NCI-H526 (cell line): ENCODE results near the gene FNBP1L.

Experiments
- DNase-seq, 2 experiments: peaks; one replicate each; lab custom pipeline; 2025; lab: John Stamatoyannopoulos, UW

The FNBP1L gene

GRCh38 chr1:93447481-93448291 lies at the start of gene FNBP1L:
FNBP1L (plus strand) TSS chr1:93448118; CDS start chr1:93448282, 164 bp downstream.
- peak; percentile 58 to 96 for DNase-seq

- DNase-seq, result no peak
These were observed 48.1 kb upstream of the FNBP1L start for GRCh38 chr1:93399781-93400180.

- DNase-seq, result no peak
These were observed 39.7 kb upstream of the FNBP1L start for GRCh38 chr1:93408203-93408602.

- DNase-seq, result no peak
These were observed 36.9 kb upstream of the FNBP1L start for GRCh38 chr1:93411000-93411399.

DNA sequence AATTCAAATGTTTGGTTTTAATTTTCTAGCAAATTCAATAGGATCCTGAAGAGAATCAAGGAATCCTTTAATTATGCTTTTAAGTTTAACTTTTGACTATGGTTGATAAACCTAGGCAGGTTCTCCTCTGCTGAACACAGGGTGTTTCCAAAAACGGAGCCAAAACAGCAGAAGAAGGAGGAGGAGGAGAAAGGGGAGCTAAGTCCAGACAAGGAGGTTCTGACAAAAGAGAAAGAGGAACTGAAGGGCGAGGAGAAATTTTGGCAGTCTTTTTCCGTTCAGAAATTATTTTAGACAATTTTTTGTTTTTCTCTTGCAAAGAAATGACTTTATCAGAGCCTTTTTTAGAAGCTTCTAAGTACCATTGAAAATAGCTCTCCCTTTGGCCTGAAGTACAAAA lies 33.2 kb upstream of the FNBP1L start:
- DNase-seq, result no peak

DNA sequence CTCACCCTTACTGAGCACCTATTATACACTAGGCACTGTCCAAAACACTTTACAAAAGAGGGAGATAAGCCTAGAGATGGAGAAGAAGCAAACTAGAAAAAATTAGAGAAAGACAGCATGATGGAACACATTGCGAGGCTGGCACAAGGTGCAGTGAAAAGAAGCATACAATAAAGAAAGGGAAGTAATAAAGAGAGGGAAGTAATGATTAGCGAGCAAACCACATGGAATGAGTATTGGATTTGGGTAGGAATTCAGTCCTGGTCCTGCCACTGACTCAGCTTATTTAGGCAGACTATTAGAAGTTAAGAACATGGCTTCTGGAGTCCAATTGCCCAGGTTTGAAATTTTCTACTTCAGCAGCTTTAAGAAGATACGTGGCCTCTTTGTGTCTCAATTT lies 32.6 kb upstream of the FNBP1L start:
- no peak for DNase-seq

- no peak for DNase-seq
These were observed 31.7 kb upstream of the FNBP1L start for GRCh38 chr1:93416183-93416582.

DNA sequence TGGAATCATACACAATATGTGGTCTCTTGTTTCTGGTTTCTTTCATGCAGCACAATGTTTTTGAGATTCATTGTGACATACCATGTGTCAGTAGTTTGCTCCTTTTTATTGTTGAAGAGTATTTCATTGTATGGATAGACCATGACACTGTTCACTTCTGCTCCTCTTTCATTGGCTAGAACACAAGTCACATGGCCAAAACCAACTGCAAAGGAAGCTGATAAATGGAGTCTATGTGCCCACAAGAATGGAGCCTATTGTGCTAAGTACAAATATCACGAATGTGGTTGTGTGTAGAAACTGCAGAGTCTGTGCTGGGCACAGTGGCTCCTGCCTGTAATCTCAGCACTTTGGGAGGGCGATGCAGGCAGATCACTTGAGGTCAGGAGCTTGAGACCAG lies 28.6 kb upstream of the FNBP1L start:
- DNase-seq, result no peak

DNA sequence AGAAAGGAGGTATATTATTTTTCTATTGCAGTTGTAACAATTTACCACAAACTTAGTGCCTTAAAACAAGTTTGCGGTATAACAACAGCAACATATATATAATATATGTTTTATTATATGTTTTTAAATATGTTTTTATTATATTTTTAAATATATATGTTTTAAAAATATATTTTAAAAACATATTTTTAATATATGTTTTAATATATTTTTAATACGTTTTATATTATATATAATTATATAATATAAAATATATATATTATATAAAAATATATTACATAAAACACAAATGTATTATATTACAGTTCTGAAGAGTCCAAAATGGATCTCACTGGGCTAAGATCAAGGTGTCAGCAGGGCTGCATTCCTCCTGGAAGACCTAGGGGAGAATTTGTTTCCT lies 27.5 kb upstream of the FNBP1L start:
- DNase-seq, result no peak

DNA sequence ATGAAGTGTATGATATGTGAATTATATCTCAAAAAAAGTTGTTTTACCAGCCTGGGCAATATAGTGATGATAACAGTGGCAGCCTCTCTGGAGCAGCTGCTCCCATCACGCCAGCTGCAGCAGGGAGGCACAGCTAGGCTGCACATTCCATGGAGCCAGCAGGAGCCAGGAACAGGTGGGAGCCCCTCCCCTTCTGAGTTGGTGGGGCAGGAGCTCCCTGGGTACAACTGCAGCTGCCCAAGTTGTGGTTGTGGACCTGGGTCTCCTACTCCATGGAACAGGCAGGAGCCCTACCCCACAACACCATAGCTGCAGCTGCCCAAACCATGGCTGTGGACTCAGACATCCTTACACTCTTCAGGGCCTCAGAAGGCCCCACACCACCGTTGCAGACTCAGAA lies 21.7 kb upstream of the FNBP1L start:
- no peak for DNase-seq

- DNase-seq, result no peak
These were observed 20.3 kb upstream of the FNBP1L start for GRCh38 chr1:93427656-93428055.

DNA sequence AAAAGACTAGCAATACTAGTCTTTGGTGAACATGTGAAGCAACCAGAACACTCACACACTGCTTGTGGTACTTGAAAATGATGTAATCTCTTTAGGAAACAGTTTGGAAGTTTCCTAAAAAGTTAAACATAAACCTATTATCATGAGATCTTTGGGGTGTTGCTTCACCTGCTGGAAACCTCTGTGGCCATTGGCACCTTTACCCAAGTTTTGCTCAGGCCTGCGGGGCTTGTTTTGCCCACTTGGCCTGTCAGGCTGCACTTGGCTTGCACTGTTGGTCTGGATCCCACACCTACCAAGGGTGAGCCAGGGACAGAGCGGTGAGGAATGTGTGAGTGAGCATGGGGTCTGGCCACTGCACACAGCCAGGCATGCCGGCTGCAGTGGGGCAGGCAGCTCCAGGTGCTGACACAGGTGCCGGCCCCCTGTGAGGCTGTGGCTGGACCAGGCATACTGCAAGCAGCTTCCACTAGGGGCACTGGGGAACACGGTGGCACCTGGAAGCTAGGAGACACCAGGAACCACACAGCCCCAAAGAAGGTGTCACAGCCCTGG lies 14.4 kb upstream of the FNBP1L start:
- DNase-seq, result peak; percentile 12 to 15

GRCh38 chr1:93434088-93434487 lies 13.8 kb upstream of the FNBP1L start:
- DNase-seq, result no peak

DNA sequence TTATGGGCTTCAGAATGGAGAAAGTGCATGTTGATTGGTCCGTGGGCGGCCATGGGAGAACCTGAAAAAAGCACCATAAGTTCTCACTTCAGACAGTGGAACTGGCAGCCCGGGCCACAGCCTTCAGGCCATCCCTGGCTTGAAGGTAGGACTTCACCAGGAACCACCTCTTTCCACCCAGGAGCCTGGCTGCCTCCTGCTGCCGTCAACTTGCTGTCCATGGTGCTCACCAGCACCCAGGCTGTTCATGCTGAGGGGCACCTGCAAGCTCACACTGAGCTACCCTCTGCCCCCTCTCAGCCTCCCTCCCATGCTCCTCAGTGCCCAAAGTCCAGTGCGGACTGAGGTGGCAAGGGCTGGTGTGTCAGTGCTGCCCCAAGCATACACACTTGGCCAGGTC lies 12.9 kb upstream of the FNBP1L start:
- no peak for DNase-seq

GRCh38 chr1:93435443-93435842 lies 12.5 kb upstream of the FNBP1L start:
- DNase-seq, result peak in 1 of 2 experiments; percentile 5

- no peak for DNase-seq
These were observed 11.4 kb upstream of the FNBP1L start for GRCh38 chr1:93436496-93436895.

DNA sequence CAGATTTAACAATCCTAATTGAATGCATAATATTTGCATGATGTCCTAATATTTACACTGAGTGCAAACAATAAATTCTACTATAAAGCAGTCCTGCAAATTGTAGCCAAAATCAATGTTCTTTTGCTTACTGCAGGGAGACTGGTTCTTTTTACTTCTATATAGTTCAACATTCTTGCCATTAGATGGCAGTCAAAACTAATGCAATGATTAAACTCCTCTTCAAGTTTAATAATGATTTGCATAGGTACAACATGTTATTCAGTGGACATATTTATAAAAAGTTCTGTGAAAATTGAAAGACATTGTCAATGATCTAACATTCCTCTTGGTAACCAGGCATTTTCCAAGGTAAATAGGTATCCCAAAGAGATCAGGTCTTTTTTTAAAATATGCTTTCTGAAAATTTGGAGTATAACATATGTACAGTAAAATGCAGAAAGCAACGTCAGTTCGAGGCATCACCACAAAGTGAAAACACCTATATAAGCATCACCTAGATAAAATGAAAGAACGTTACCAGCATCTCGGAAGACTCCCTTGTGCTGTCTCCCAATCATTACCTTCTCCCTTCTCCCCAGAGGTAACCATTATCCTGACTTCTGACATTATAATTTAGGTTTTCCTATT lies 9.8 kb upstream of the FNBP1L start:
- DNase-seq, result peak; percentile 53 to 73

DNA sequence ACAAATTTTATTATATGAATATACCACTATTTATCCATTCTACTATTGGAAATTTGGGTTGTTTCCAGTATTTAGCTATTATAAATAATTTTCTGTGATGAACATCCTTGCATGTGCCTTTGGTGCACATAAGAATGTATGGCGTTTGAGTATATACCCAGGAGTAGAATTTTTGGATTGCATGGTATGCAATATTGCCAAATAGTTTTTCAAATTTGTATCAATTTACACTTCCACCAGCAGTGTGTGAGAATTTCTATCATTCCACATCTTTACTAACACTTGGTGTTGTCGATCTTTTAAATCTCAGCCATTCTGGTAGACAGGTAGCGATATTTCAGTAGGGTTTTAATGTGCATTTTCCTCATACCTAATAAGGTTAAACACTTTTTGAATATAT lies 9.2 kb upstream of the FNBP1L start:
- no peak for DNase-seq

- DNase-seq, result no peak
These were observed 7.6 kb upstream of the FNBP1L start for GRCh38 chr1:93440272-93440671.

DNA sequence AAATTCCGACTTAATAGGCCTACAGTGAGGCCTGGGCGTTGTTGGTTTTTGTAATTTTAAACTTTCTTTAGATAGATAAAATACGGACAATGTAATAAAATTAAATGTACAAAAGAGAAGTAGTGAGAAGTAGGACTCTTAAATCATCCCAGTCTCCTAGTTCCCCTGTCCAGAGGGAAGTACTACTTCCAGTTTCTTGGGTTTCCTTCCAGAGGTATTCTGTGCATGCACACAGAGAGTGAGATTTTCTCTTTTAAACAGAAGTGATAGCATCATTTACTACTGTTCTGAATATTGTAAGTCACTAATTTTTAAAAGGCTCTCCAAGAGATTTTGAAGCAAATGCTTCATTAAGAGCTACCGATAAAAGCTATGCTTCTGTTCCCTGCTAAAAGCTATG lies 7.2 kb upstream of the FNBP1L start:
- no peak for DNase-seq

- no peak for DNase-seq
These were observed 6.3 kb upstream of the FNBP1L start for GRCh38 chr1:93441589-93441988.

- DNase-seq, result no peak
These were observed 5.8 kb upstream of the FNBP1L start for GRCh38 chr1:93442008-93442666.

DNA sequence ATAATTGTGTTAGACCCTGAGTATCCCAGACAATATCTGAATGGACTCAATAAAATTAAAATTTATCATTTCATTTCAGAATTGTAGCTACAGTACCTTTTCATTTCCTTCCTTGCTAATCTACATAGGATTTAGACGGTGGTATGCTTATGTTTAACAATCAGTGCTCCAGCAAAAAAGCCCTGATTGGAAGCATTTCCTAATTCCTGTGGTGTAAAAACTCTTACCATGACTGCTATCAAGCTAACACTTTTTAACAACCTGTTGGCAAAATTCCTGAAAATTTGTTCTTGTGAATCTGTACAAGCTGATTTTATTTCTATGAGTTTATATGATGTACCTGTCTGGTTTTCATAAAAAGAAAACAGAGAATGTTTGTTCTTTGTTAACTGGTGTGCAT lies 5.2 kb upstream of the FNBP1L start:
- no peak for DNase-seq
